ENCODE results near the gene ZNF526. TPM values are rescaled to one million over a fixed set of nuclear protein-coding genes. Genes with fewer than 3 reads are reported as not detected.

Gene ZNF526
- total and polyA plus RNA-seq, 3 donors from 2014 or later = 10.1 to 12.2 (median 10.1) TPM

- peaks cover 40% of the 10 kb centered on the region for H3K4me1 ChIP-seq
Observed at GRCh38 chr19:42273407-42274064, 53.4 kb downstream of the ZNF526 start.

GRCh38 chr19:42274065-42274682 lies 54.1 kb downstream of the ZNF526 start:
- no peaks in the 10 kb centered on the region for H3K27me3 ChIP-seq
- H3K36me3 ChIP-seq (ENCODE audit: low read depth, missing control alignments) = no peaks in the 10 kb centered on the region
- no peak overlapping the region for H3K4me3 ChIP-seq
- 89 to 94% methylated on average over 11 to 22 of the region's 22 CpGs for WGBS, 2 donors
- peaks cover 47% of the 10 kb centered on the region for H3K4me1 ChIP-seq
- no peaks in the 10 kb centered on the region for H3K9me3 ChIP-seq
- no peak for DNase-seq
- TF ChIP-seq CTCF (IDR thresholded peaks at IDR 0.05) = no peak
- TF ChIP-seq POLR2A (IDR thresholded peaks at IDR 0.05) = no peak
- intact Hi-C loops (cut with DNase I; ENCODE audit: low total_unique reads) = no loop called here
- H3K27ac ChIP-seq = no peak overlapping the region

More at GRCh38 chr19:42273407-42274064, 53.4 kb downstream of the ZNF526 start:
- Histone ChIP-seq H3K27me3 (no peaks in the 10 kb centered on the region), H3K9me3 (no peaks in the 10 kb centered on the region), H3K4me3 (no peak overlapping the region), H3K27ac (no peak overlapping the region), H3K36me3 (ENCODE audit: low read depth, missing control alignments) (no peaks in the 10 kb centered on the region)
- no peak for DNase-seq
- TF ChIP-seq POLR2A (IDR thresholded peaks at IDR 0.05) (no peak), CTCF (IDR thresholded peaks at IDR 0.05) (no peak)
- WGBS, 2 donors = 94 to 96% methylated on average over 31 to 43 of the region's 43 CpGs
- intact Hi-C loops (cut with DNase I; ENCODE audit: low total_unique reads) = no loop called here

- no peak overlapping the region for H3K4me3 ChIP-seq
- no peak for DNase-seq
- intact Hi-C loops (cut with DNase I; ENCODE audit: low total_unique reads) = no loop called here
- no peaks in the 10 kb centered on the region for H3K36me3 ChIP-seq (ENCODE audit: low read depth, missing control alignments)
- no peak overlapping the region for H3K27ac ChIP-seq
- no peaks in the 10 kb centered on the region for H3K27me3 ChIP-seq
- H3K9me3 ChIP-seq = no peaks in the 10 kb centered on the region
- TF ChIP-seq POLR2A (IDR thresholded peaks at IDR 0.05) (no peak), CTCF (IDR thresholded peaks at IDR 0.05) (no peak)
- 75% methylated on average over 7 of the region's 7 CpGs for WGBS, 2 donors
- peaks cover 48% of the 10 kb centered on the region for H3K4me1 ChIP-seq
Observed at GRCh38 chr19:42275103-42275502, 55.0 kb downstream of the ZNF526 start.

GRCh38 chr19:42275517-42275916 lies 55.4 kb downstream of the ZNF526 start:
- TF ChIP-seq CTCF (IDR thresholded peaks at IDR 0.05) (no peak), POLR2A (IDR thresholded peaks at IDR 0.05) (no peak)
- Histone ChIP-seq H3K36me3 (ENCODE audit: low read depth, missing control alignments) (no peaks in the 10 kb centered on the region), H3K27ac (no peak overlapping the region), H3K9me3 (no peaks in the 10 kb centered on the region), H3K27me3 (no peaks in the 10 kb centered on the region), H3K4me3 (no peak overlapping the region), H3K4me1 (peaks cover 44% of the 10 kb centered on the region)
- 91 to 92% methylated on average over 3 of the region's 3 CpGs for WGBS, 2 donors
- no peak for DNase-seq
- intact Hi-C loops (cut with DNase I; ENCODE audit: low total_unique reads) = no loop called here

GRCh38 chr19:42276284-42276683 lies 56.2 kb downstream of the ZNF526 start:
- intact Hi-C loops (cut with DNase I; ENCODE audit: low total_unique reads) = no loop called here
- H3K4me1 ChIP-seq = peaks cover 41% of the 10 kb centered on the region
- WGBS, 2 donors = 58 to 65% methylated on average over 3 of the region's 3 CpGs
- H3K36me3 ChIP-seq (ENCODE audit: low read depth, missing control alignments) = no peaks in the 10 kb centered on the region
- no peaks in the 10 kb centered on the region for H3K9me3 ChIP-seq
- TF ChIP-seq CTCF (IDR thresholded peaks at IDR 0.05) (no peak), POLR2A (IDR thresholded peaks at IDR 0.05) (no peak)
- no peaks in the 10 kb centered on the region for H3K27me3 ChIP-seq
- H3K27ac ChIP-seq = no peak overlapping the region
- DNase-seq = no peak
- no peak overlapping the region for H3K4me3 ChIP-seq
